ENCODE results near the gene BORCS5. TPM values are rescaled to one million over a fixed set of nuclear protein-coding genes. Genes with fewer than 3 reads are reported as not detected.

BORCS5 gene
- total RNA-seq, 1 experiment from 2014 or later, result 11.5 TPM

GRCh38 chr12:12511895-12512711, 155.2 kb downstream of the BORCS5 start:
- no peak for TF ChIP-seq CTCF (IDR thresholded peaks at IDR 0.05; ENCODE audit: unreplicated experiment)
- intact Hi-C loops (cut with micrococcal nuclease; ENCODE audit: unreplicated experiment), result no loop called here
- BruUV-seq (replicated peaks), result no TSS peak
- H3K9me3 Mint-ChIP-seq (ENCODE audit: low read depth, unreplicated experiment), result no peaks in the 10 kb centered on the region
- H3K4me3 Mint-ChIP-seq (ENCODE audit: low read depth, unreplicated experiment), result no peak overlapping the region
- H3K4me1 Mint-ChIP-seq (ENCODE audit: low read depth, unreplicated experiment), result no peaks in the 10 kb centered on the region
- H3K27me3 Mint-ChIP-seq (ENCODE audit: unreplicated experiment), result no peaks in the 10 kb centered on the region
- no peaks in the 10 kb centered on the region for H3K36me3 Mint-ChIP-seq (ENCODE audit: insufficient read depth, unreplicated experiment)
- CTCF ChIA-PET, result no interaction called here
- H3K27ac Mint-ChIP-seq (ENCODE audit: unreplicated experiment), result no peak overlapping the region
- DNase-seq, result no peak

- intact Hi-C loops (cut with micrococcal nuclease; ENCODE audit: unreplicated experiment), result no loop called here
- DNase-seq, result no peak
- Mint-ChIP-seq H3K36me3 (ENCODE audit: insufficient read depth, unreplicated experiment) (no peaks in the 10 kb centered on the region), H3K27me3 (ENCODE audit: unreplicated experiment) (no peaks in the 10 kb centered on the region), H3K4me3 (ENCODE audit: low read depth, unreplicated experiment) (no peak overlapping the region), H3K27ac (ENCODE audit: unreplicated experiment) (no peak overlapping the region), H3K4me1 (ENCODE audit: low read depth, unreplicated experiment) (no peaks in the 10 kb centered on the region), H3K9me3 (ENCODE audit: low read depth, unreplicated experiment) (no peaks in the 10 kb centered on the region)
- no TSS peak for BruUV-seq (replicated peaks)
- no peak for TF ChIP-seq CTCF (IDR thresholded peaks at IDR 0.05; ENCODE audit: unreplicated experiment)
- CTCF ChIA-PET, result no interaction called here
These were observed 156.6 kb downstream of the BORCS5 start for GRCh38 chr12:12513416-12514006.

GRCh38 chr12:12518464-12518845, 161.6 kb downstream of the BORCS5 start:
- CTCF ChIA-PET, result no interaction called here
- H3K9me3 Mint-ChIP-seq (ENCODE audit: low read depth, unreplicated experiment), result no peaks in the 10 kb centered on the region

GRCh38 chr12:12518919-12519318, 162.0 kb downstream of the BORCS5 start:
- CTCF ChIA-PET, result no interaction called here
- DNase-seq, result no peak
- Mint-ChIP-seq H3K27ac (ENCODE audit: unreplicated experiment) (no peak overlapping the region), H3K27me3 (ENCODE audit: unreplicated experiment) (no peaks in the 10 kb centered on the region), H3K36me3 (ENCODE audit: insufficient read depth, unreplicated experiment) (no peaks in the 10 kb centered on the region), H3K4me1 (ENCODE audit: low read depth, unreplicated experiment) (no peaks in the 10 kb centered on the region), H3K4me3 (ENCODE audit: low read depth, unreplicated experiment) (no peak overlapping the region), H3K9me3 (ENCODE audit: low read depth, unreplicated experiment) (no peaks in the 10 kb centered on the region)
- intact Hi-C loops (cut with micrococcal nuclease; ENCODE audit: unreplicated experiment), result no loop called here
- no peak for TF ChIP-seq CTCF (IDR thresholded peaks at IDR 0.05; ENCODE audit: unreplicated experiment)
- BruUV-seq (replicated peaks), result no TSS peak

More at GRCh38 chr12:12518464-12518845, 161.6 kb downstream of the BORCS5 start:
- Mint-ChIP-seq H3K4me3 (ENCODE audit: low read depth, unreplicated experiment) (no peak overlapping the region), H3K27me3 (ENCODE audit: unreplicated experiment) (no peaks in the 10 kb centered on the region), H3K27ac (ENCODE audit: unreplicated experiment) (no peak overlapping the region), H3K36me3 (ENCODE audit: insufficient read depth, unreplicated experiment) (no peaks in the 10 kb centered on the region), H3K4me1 (ENCODE audit: low read depth, unreplicated experiment) (no peaks in the 10 kb centered on the region)
- DNase-seq, result no peak
- BruUV-seq (replicated peaks), result no TSS peak
- intact Hi-C loops (cut with micrococcal nuclease; ENCODE audit: unreplicated experiment), result no loop called here
- no peak for TF ChIP-seq CTCF (IDR thresholded peaks at IDR 0.05; ENCODE audit: unreplicated experiment)

Other genes starting within 250 kb of the BORCS5 start
- gene LRP6, start 90.0 kb upstream of the BORCS5 start, total RNA-seq (2022), result 64.7 and 74.8 TPM in 2 replicates
- gene MANSC1, start 6.8 kb upstream of the BORCS5 start, total RNA-seq (2022), result 71.8 and 74.5 TPM in 2 replicates
- 23.4 and 25.8 TPM in 2 replicates for gene DUSP16, start 205.8 kb downstream of the BORCS5 start, total RNA-seq (2022)